Activated CD8-positive, alpha-beta memory T cell treated with anti-CD3 and anti-CD28 coated beads, Interleukin-2, amount 50 U/mL, for 24 hours (primary cell): ENCODE data around the gene ZBTB34.

Experiments
- DNase-seq: peaks from one replicate; pipeline ENCODE4 v3.0.0-alpha.2; 2020; ENCODE audit errors: extremely low read depth

The ZBTB34 gene

GRCh38 chr9:126842977-126843799, 17.3 kb upstream of the ZBTB34 start:
- DNase-seq = no peak

- no peak for DNase-seq
Observed at GRCh38 chr9:126844085-126844484, 16.4 kb upstream of the ZBTB34 start.

DNA sequence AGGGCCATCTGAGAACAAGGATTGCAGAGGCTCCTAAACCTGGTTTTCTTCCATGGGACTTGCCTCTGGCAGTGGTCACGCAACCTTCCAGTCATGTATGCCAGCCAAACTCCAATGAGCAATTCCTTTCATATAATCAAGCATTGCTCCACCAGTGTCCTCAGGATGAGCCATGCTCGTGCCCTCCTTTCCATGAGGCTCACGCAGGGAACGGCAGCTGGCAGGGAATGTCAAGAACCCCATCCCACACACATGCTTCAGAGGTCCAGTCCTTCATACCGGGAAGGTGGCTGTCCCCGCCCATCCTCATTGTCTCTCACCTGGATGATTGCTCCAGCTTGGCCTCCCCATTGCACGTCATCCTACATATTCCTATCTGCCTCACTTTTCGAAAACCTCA, 13.4 kb upstream of the ZBTB34 start:
- DNase-seq = no peak

DNA sequence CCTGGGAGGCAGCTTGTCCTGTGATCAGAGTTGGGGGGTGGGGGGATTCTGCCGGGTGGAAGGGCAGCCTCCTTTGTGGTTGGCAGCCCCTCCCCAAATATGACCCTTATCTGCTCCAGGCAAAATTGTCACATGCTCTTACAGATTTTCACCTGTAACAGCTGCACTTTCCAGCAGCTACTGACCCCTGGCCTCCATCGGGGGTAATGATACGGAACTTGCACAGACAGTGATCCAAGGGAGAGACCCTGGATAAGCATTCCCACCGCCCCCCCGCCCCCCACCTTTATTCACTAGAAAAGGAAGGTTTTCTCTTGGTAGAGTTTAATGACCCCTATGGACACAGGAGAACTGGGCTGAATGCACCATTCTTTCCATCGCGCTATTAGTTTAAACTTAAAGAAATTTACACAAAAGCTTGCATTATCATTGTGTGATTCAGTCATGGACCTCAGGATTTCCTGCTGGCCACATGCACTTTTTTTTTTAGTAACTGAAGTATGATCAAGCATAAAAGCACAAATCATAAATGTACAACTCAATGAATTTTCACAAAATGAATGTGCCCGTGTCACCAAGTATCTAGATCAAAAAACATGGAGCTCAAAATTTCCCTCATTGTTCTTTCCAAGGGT, 10.7 kb upstream of the ZBTB34 start:
- DNase-seq = no peak

GRCh38 chr9:126851286-126851880, 9.1 kb upstream of the ZBTB34 start:
- DNase-seq = no peak

DNA sequence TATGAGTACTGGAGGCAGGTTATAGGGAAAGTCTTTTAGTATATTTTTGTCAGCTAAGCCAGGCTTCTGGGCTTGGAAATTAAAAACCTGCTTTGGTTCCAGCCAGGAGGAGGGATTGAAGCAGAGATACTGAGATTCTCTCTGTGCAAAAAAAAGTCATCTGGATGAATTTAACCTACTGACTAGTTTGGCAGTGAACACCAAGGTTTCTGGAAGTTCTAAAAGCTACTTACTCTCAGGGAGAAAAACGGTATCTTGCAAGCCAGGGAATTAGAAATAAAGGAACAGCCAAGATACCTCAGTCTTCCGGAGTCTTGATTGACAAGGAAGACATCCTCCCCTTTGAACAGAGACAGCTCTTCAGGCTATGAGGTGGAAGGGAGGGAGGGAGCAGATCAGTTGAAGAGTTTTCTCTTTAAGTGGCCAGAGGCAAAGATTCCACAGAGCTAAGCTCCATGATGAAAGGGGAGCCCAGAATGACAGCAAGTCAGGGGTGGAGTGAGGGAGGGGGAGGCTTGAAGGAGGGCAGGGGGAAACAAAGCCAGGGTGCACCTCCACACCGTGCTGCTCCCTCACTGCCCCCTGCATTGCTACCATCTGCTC, 8.3 kb upstream of the ZBTB34 start:
- no peak for DNase-seq

DNA sequence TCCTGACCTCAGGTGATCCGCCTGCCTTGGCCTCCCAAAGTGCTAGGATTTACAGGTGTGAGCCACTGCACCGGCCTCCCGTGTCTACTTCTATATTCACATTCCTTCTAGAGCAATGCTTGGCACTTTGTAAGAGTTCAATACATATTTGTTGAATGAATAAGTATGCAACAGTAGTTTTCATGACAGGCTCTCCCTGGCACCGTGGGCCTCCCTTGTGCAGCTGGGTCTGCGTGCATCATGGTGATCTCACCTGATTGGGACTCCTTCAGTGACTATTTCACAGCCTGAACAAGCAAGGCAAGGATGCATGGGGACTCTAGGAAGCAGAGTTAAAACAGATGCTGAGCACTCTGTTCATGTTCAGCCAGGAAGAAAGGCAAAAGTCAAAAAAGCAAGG, 6.8 kb upstream of the ZBTB34 start:
- DNase-seq = no peak

GRCh38 chr9:126854734-126855133, 5.7 kb upstream of the ZBTB34 start:
- no peak for DNase-seq

- DNase-seq = no peak
Observed at GRCh38 chr9:126856326-126856877, 4.0 kb upstream of the ZBTB34 start.

DNA sequence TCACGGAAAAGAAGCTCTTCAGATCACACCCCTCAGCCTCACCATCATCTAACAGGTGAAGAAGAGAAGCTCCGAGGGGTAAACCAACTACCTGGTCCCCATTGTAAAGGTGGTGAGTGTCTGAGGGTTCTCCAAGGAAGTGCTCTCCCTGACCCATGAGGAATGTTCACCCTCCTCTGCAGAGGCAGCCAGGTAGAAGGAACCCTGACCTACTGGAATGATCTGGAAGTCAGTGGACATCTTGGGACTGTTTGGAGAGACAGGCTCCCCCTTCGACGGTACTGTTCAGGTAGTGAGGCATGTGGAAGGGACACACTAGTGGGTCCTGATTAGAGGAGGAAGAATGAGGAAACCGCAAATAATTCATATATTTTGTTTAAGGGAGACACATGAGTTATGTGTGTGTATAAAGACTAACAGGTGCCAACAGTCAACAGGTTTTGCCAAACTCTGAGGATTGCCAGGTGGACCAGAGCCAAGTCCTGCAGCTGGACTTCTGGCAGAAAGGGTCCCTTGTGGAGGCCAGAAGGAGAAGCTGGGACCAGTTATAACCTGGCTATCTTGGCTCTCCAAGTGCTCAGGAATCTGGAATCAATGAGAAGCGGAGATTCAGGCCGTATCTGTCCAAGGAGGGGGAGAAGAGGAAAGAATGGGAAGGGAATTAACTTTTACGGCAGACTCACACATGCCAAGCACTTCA, 3.0 kb upstream of the ZBTB34 start:
- no peak for DNase-seq

- DNase-seq = no peak
Observed at GRCh38 chr9:126859111-126859510, 1.3 kb upstream of the ZBTB34 start.

GRCh38 chr9:126860757-126861466, 473 bp downstream of the ZBTB34 start:
- DNase-seq = no peak

GRCh38 chr9:126861707-126862103, 1.3 kb downstream of the ZBTB34 start:
- no peak for DNase-seq

- no peak for DNase-seq
Observed at GRCh38 chr9:126862104-126862761, 1.8 kb downstream of the ZBTB34 start.

- DNase-seq = no peak
Observed at GRCh38 chr9:126864771-126865170, 4.3 kb downstream of the ZBTB34 start.

- DNase-seq = no peak
Observed at GRCh38 chr9:126869368-126869767, 8.9 kb downstream of the ZBTB34 start.

GRCh38 chr9:126872516-126872915, 12.1 kb downstream of the ZBTB34 start:
- no peak for DNase-seq

DNA sequence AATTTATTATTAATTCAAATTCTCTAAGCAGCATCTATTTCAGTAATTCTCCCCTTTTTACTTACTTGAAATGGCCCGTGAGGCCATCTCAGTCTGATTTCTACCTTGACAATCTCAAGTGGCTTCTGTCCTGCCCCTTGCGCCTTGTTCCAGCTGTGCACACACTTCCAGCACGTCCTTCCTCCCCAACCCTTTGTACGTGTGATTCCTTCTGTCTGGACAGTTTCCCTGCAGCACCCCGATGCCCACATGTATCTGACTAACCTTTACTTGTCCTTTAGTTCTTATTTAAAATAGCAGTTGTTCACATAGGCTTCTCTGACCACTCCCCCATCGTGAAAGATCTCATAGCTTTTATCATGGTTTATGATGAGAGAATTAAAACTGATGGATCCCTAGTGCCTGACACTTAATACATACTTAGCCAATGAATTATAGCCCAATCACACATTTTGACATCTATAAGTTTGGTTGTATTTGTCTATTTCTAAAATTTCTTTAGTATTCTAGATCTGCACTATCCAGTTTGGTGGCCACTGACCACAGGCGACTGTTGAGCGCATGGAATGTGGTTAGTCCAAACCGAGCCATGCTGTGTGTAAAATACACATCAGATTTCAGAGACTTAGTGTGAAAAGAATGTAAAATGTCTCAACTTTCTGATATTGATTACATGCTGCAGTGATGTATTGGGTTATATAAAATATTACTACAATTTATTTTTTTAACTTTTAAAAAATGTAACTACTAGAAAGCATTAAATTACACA, 14.3 kb downstream of the ZBTB34 start:
- no peak for DNase-seq

DNA sequence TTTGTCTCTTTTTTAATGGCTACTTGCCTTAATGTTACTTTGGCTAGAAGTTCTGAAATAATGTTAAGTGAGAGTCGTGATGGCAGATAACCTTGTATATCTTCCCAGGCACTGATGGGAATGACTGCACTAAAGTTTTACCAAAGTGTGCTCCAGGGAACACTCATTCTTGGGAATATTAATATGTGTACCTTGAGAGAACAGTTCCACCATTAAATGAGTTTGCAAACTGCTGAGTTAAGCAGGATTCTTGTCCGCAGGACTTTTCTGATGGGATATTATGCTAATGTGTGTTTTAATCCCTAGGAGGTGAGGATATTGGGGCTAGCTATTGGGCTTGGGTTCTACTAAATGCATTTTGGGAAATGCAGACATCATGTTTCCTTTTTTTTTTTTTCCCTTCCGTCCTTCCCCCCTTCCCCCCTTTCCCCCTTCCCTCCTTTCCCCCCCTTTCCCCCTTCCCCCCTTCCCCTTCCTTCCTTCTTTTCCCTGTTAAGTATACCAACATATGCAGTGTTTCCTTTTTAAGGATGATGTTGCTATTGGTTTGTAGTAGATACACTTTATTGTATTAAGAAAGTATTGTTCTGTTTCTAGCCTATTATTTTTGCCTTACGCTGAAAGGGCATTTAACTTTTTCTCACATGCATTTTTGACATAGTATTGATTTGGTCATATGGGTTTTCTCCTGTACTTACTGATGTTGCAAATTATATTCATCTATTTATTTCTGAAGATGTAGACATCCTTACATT, 15.5 kb downstream of the ZBTB34 start:
- DNase-seq = no peak
